HG02840 (cell line): ENCODE measurements around the gene TLR5.

Experiments
- ATAC-seq: cut with Tn5 transposase; IDR thresholded peaks from one replicate; pipeline ENCODE4 v1.9.1; 2021; ENCODE audit warnings: mild to moderate bottlenecking, moderate library complexity, moderate number of reproducible peaks; ENCODE audit not compliant: unreplicated experiment, low FRiP score

Gene TLR5

DNA sequence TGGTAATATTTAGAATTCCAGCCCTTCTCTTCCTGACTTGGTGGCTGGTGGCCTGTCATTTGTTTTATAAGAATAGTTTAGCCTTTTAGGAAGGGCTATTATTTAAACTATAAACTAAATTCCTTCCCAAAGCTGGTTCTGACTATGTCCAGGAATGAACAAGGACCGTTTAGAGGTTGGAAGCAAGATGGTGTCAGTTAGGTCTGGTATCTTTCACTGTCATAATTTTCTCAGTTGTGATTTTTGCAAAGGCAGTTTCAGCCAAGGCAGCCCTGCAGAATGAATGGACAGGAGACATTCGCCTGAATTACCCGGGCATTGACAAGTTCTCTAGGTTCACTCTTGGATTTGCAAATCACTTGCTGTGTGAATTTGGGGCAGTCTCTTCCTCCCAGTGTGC, 67.2 kb downstream of the TLR5 start:
- ATAC-seq: no peak

- ATAC-seq: no peak
These were observed 68.4 kb downstream of the TLR5 start for GRCh38 chr1:223074445-223075300.

- no peak for ATAC-seq
These were observed 74.0 kb downstream of the TLR5 start for GRCh38 chr1:223068900-223069665.

DNA sequence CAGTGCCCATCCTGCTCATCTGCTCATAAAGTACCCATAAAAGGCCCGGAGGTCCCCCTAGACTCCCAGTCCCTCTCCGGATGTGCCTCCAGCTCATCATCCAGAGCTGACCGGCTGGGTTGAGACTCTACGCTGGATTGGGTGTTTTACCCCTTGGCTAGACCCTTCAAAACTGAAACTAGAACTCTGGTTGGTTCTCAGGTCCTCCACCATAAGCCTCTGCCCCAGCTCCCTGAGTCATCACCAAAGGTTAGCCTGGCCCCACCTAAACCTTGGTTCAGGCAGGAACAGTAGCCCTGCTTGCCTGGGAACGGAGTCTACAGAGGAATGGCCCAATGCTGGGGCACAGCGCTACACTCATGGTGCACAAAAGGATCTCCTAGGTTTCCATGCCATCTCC, 75.1 kb downstream of the TLR5 start:
- no peak for ATAC-seq

DNA sequence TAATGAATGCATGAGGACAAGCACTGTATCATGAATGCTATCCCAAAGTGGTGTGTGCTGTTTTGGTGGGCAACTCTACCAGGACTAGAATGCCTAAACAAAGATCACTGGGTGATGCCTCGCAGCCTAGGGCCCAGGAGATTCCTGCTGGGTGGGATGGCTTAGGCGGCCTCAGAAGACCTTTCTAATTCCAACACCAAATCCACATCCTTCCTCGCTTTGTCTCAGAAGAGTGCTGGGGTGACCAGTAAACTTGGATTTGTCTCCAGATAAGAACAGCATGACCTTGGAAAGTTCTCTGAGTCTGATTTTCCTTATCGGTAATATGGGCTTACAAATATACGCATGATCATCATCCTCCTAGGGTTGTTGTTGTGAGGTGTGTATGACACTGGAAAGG, 76.6 kb downstream of the TLR5 start:
- no peak for ATAC-seq

- no peak for ATAC-seq
These were observed 80.9 kb downstream of the TLR5 start for GRCh38 chr1:223062177-223062576.

- ATAC-seq: no peak
These were observed 83.5 kb downstream of the TLR5 start for GRCh38 chr1:223059526-223059925.
